IPS-NIHi7 (cell line): ENCODE results near the gene MTCH1.

ENCODE experiments used
- DNase-seq: peaks from one replicate; pipeline ENCODE4 v3.0.0; 2012; ENCODE audit warnings: mixed read lengths; ENCODE audit errors: extremely low spot score

The MTCH1 gene, protein sequence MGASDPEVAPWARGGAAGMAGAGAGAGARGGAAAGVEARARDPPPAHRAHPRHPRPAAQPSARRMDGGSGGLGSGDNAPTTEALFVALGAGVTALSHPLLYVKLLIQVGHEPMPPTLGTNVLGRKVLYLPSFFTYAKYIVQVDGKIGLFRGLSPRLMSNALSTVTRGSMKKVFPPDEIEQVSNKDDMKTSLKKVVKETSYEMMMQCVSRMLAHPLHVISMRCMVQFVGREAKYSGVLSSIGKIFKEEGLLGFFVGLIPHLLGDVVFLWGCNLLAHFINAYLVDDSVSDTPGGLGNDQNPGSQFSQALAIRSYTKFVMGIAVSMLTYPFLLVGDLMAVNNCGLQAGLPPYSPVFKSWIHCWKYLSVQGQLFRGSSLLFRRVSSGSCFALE

DNA sequence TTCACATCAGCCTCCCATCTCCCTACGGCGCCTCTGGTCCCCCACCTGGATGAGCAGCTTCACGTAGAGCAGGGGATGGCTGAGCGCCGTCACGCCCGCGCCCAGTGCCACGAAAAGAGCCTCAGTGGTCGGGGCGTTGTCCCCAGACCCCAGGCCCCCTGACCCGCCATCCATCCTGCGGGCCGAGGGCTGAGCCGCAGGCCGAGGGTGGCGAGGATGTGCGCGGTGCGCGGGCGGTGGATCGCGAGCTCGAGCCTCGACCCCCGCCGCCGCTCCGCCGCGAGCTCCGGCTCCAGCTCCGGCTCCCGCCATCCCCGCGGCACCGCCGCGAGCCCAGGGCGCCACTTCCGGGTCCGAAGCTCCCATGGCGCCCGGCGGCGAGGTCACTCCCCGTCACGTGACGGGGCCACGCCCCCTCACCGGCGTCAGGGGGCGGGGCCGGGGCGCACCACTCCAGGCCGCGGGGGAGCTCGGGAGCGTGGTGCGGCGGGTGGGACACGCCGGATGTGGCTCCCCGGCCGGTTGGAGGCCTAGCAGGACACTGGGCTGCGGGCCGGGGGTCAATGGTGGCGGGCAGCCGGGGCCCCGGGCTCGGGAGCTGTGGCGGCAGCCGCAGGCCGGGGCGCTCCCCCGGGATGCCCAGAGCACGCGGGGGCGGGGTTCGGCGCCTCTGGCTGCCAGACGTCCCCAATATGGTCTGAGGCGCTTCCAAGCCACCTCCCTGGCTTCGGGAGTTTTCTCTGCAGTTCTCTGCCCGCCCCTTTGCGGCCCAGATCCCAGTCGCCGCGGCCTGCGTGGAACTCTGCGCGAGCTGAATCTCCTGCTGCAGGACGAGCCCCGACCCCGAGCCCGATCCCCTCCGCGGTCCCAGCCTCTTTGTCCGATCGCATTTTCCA is at the start of gene MTCH1:
Gene MTCH1, minus strand, starts transcription at position 389 of the 896 bp plus-strand sequence. Its CDS starts 23 bp downstream, at position 366.
- peak; percentile 94 for DNase-seq

DNA sequence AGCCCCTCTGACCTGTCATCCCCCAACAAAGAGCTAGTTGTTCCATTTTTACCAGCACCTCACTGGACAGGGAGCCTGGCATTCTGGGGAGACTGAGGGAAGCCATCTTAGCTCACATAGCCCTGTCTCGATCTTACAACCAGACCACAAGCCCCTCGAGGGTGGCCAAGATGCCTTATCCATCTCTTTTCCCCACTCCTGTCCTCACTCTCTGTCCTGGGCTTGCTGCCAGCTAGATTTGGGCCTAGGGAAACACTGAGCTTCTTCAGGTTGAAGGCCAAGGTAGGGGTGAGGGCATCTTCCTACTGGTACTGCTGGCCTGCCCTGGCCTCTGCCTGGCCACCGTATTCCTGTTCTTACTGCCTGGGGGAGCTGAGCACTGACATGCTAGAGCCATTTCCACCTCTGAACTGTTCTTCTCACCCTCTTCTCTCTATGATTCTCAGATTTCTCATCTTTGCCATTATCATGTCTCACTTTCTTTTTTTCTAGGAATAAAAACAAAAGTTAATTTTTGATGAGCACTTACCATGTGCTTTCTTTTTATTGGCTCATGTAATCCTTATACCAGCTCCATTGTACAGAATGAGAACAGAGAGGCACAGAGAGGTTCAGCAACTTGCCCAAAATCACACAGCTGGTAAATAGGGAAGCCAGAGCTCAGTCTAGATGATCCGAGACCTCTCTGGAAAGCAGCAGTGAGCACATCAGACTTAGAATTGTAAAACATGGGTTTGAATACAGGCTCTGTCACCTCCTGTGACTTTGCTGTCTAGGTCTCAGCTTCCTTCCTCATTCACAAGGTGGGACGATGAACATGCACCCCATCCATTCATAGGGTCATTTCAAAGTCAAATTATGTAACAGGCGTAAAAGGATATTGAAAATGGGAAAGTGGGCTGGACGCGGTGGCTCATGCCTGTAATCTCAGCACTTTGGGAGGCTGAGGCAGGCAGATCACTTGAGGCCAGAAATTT is 48.1 kb upstream of the MTCH1 start:
- no peak for DNase-seq

DNA sequence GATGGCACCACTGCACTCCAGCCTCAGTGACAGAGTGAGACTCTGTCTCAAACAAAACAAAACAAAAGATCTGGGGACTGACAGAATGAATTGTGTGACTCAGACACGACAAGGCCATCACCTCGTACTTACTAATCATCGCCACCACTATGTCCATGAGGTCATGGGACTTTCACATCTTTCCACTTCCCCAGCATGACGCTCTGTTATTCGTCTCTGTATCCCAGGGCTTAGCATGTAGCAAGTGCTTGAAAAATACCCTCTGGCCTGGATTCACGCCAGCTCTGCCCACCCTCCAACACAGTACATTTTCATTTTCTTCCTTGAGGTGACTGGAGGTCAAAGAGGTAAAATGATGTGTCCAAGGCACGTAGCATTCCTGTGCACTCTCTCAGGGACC is 47.3 kb upstream of the MTCH1 start:
- no peak for DNase-seq

GRCh38 chr6:37032239-37032638 is 46.2 kb upstream of the MTCH1 start:
- no peak for DNase-seq

- DNase-seq, result no peak
Measured at GRCh38 chr6:37030599-37030998, 44.6 kb upstream of the MTCH1 start.

- peak; percentile 86 for DNase-seq
Measured at GRCh38 chr6:37029249-37029971, 43.4 kb upstream of the MTCH1 start.

DNA sequence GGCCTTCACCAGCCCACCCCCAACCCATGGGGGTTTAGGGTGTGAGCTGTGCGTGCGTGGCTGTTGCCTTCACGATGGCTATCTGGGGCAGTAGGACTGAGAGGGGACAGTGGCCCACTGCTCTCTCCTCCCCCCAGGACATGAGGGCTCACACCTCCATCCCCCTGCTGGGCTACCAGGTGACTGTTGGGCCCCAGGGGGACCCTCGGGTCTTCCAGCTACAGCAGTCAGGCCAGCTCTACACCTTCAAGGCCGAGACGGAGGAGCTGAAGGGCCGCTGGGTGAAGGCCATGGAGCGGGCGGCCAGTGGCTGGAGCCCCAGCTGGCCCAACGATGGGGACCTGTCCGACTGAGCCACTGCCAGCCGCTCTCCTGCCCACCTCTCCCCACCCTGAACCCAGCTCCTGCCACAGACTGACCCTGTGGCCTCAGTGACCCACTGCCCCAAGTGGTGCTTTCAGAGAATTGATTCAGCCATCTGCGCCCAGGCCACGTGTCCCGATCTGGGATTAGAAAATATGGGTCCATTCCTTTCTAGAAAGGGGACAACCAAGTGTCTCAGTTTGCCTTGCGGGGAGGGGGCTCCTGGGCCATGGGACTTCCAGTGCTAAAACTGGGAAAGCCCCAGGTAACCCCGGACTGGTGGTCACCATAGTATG is 41.9 kb upstream of the MTCH1 start:
- no peak for DNase-seq

DNA sequence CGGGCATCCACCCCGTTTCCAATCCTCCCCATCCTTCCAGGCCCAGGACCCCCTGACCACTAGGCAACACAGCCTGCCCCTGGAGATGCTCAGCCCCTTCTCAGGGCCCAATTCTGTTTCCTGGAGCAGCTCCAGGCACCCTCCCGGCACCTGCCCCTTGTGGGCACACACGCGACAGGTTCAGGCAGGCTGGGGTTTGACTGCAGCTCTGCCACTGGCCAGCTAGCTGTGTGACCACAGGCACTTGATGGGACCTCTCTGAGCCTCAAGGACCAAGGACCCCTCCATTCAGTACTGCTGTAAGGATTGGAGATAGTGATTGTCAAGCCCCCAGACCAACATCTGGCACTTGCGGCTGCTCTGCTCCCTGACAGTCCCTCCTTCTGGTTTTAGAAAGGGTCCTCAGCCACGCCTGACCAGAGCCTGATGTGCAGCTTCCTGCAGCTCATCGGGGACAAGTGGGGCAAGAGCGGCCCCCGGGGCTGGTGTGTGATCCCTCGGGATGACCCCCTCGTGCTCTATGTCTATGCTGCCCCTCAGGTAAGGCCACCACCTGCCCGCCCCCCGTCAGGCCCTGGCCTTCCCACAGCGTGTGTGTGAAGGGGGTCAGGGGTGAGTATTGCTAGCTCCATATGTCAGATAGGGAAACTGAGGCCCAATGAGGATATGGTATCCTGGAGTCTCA is 41.2 kb upstream of the MTCH1 start:
- no peak for DNase-seq

DNA sequence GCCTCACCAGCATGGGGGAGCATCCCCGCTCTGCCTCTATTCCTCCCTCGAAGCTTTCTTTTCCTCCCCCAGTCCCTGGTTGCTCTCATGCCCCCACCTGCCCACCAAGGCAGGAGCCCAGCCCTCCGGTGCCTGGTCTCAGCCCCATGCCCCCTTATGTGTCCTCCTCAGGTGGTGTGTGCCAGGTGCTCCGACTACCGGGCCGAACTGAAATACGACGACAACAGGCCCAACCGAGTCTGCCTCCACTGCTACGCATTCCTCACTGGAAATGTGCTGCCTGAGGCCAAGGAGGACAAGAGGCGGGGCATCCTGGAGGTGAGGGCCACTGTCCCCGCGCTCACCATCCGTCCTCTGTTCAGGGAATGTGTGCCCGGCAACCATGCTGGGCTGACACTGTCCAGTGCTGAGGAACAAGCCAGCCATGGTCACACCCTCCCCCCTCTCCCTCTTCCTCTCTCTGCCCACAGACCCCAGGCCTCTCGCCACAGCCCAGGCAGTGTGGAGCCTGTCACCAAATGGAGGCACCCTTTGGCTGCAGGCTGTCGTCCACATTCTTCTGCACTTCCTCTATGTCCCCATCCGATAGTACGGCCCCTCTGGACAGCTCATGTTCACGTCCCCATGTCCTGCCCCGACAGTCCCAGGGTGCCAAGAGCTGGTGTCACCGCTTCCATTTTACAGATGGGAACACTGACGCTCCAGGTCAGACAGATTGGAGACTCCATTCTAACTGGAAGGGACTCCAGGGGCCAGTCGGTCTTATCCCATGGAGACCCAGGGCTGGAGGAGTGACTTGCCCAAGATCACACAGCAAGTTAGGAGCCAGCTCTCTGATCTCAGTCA is 39.8 kb upstream of the MTCH1 start:
- no peak for DNase-seq

- DNase-seq, result no peak
Measured at GRCh38 chr6:37024656-37025337, 38.8 kb upstream of the MTCH1 start.

- DNase-seq, result no peak
Measured at GRCh38 chr6:37022135-37022863, 36.3 kb upstream of the MTCH1 start.

DNA sequence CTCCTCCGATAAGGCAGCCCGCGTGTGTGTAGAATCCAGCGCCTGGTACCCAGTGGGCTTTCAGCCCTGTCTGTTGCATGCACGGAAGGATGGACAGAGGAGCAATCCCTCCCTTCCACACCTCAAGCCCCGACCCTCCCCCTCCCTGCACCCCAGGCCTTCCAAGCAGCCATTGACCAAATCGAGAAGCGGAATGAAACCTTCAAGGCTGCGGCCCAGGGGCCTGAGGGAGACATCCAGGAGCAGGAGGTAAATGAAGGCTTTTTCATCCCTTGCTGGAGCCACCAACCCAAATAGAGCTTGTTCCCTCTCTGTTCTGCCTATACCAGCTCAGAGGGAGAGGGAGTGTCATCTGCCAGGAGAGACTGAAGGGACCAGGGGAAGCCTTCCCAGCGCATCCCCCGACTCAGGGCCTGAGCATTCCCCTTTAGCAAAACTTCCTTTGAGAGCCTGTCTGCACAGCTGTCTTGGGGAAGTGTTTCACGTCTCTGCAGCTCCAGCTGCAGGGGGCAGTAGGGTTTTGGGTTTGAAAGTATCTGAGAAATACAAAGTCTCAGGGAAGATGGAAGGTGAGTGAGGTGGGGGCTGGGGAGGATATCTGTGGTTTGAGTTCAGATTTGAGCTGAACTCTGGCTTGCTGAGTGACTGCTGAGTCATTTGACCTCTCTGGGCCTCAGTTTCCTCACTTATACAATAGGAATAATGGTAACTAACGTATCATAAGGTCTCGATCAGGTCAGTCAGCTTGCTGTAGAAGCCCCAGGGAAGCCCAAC is 35.5 kb upstream of the MTCH1 start:
- DNase-seq, result peak; percentile 51

- DNase-seq, result no peak
Measured at GRCh38 chr6:37020812-37021211, 34.8 kb upstream of the MTCH1 start.

DNA sequence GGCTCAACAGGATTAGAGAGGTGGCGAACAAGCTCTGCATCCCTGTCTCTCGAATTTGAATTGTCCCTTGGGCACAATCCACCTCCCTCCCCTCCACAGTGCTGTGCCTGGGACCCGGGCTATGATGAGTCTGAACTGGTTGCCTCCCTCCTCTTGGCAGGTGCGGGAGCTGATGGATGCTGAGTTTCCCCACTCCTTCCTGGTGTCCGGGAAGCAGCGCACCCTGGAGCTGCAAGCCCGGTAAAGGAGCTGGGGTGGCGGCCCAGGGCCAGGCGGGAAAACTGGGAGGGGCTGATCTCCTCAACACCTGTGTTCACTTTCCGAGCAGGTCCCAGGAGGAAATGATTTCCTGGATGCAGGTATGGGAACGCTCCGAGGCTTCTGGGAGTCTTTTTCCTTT is 34.4 kb upstream of the MTCH1 start:
- DNase-seq, result peak; percentile 42

- DNase-seq, result no peak
Measured at GRCh38 chr6:37019065-37019450, 33.1 kb upstream of the MTCH1 start.

- peak; percentile 94 for DNase-seq
Measured at GRCh38 chr6:37018198-37019064, 32.4 kb upstream of the MTCH1 start.
